HTR-8/SVneo (cell line): ENCODE data around the gene NEK9.
A peak's percentile ranks its signal among the peaks of the same experiment; 100 is the strongest.
"Not testable (repeated sequence)": the region's sequence is repeated elsewhere in the genome, so short reads cannot be mapped to it uniquely, and the experiment has no call there.

Experiments
- DNase-seq: peaks from one replicate; pipeline ENCODE4 v3.0.0; 2011; ENCODE audit warnings: low spot score, mixed read lengths; ENCODE audit not compliant: insufficient read length
- FAIRE-seq: peaks from 2 replicates; lab custom pipeline; 2011; peaks lifted over from hg19 to GRCh38; lab: Jason Lieb, UNC

Gene NEK9

DNA sequence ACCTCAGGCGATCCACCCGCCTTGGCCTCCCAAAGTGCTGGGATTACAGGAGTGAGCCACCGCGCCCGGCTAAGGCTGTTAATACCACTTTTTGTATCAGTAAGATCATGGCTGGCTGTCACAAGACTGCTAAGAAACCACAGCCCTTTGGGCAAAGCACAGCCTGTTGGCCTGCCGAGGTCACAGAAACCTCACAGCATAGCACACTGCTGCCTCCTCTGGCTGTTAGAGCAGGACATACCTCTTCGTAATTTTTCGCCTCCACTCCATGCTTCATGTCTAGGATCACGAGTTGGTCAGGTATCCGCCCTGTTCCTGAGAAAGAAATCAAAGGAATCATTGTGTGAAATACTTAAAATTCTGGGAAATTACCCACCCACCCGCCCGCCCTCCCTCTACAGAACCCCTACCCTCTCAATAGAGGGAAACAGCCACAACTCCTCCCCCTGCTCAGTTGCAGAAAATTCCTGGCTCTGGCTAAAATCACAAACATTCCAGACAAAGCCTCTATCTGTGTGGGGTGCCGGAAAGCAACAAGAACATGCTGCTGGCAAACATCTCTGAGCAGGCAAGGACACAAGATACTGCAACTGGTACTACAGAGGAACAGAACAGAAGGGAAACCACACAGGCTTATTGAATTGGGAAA is 20.7 kb upstream of the NEK9 start:
- FAIRE-seq = peak; percentile 92
- peak; percentile 56 for DNase-seq

DNA sequence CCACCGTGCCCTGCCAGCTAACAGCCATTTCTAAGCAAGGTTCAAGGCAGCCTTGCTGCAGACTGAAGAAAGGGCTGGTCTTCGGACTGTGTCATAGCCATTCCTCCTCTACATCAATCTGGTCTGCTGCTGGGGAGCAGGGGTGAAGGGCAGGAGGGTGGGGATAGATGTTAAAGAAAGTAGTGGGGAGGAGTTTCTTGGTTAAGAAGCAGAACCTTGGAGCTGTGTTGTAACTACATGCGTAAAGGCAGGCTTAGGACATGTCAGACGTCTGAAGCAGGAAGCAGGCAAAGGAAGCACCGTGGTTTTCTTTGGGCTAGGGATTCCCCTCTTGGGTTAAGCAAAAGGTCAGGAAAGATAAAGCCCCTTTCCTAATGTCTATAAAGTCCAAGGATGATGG is 18.1 kb upstream of the NEK9 start:
- FAIRE-seq (peak; percentile 48), DNase-seq (no peak)

DNA sequence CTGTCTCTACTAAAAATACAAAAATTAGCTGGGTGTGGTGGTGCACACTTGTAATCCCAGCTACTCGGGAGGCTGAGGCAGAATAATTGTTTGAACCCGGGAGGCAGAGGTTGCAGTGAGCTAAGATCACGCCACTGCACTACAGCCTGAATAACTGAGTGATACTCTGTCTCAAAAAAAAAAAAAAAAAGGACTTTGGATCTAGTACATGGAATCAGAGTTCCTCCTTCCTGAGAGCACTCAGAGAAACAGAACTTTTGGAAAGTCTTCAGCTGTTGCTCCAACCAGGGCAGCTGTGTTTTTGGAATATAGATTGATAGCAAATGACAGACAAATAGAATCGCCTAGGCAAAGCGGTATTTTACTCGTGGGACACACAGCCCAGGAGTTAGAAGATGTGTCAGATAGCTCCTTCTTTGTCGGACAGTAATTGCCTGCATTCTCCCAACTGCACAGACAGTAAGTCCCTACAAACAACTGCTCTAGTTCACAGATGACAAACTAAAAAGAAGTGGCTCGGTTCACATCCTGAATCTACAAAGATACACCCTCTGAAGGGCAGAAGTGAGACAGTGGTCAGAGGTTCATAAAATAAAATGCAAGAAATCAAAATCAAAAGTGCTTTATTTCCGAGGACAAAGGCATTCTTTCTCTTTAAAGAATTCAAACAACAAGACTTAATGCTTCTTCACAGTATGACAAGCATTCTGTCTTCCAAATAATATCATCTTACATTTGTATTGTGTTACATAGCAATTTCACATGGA is 17.1 kb upstream of the NEK9 start:
- no peak for DNase-seq
- FAIRE-seq = no peak

DNA sequence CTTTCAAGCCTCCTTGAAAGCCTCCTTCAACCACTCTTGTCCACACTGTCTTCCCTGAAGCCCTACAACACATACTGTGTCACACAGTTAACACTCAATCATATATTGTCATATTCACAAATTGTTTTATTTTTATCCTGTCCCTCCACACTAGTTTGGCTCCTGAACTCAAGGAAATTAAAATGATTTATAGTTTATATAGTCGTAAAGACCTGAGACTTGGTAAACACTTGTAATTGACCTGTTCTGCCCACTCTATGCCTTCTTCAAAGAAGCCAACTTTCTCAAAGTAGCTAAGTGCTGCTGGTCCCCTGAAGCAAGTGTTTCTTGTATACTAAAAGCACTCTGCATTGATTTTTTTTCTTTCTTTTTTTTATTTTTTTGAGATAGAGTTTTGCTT is 15.6 kb upstream of the NEK9 start:
- FAIRE-seq = peak; percentile 93

DNA sequence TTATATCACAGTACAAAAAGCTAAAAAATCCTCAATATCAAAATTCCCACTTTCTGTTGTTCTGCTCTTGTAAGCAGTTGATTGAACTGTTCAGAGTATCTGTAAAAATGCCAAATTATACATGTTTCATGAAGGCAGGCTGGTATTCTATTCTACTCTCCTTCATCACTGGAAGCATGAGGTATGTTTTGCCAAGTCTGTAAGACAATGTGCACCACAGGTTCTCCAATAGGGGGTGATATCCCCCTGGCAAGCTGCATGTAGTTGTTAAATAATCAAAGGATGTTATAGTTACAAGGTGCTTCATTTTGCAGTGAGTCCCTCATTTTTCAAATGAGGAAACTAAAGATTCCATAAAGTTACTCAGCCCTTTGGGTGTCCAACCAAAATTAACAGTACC is 15.1 kb upstream of the NEK9 start:
- no peak for FAIRE-seq

More for the DNA sequence above, 15.6 kb upstream of the NEK9 start:
- no peak for DNase-seq

DNA sequence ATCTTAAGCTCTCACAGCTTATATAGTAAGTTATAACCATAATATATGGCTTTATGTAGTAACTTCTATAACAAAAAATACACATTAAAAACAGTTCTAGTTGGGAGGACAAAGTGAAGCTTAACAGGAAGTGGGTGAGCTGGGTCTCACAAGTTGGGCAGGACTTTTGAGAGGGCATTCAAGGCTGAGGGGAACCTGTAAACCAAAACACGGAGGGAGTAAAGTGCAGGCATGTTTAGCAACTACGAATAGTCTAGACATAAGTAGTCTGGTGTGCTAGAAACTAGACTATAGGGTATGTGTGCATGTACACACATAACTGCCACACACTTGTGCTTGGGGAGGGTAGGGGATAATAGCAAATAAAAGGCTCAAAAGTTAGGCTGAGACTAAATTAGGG is 14.2 kb upstream of the NEK9 start:
- FAIRE-seq = peak; percentile 90

More for the DNA sequence above, 15.1 kb upstream of the NEK9 start:
- peak; percentile 74 for DNase-seq

DNA sequence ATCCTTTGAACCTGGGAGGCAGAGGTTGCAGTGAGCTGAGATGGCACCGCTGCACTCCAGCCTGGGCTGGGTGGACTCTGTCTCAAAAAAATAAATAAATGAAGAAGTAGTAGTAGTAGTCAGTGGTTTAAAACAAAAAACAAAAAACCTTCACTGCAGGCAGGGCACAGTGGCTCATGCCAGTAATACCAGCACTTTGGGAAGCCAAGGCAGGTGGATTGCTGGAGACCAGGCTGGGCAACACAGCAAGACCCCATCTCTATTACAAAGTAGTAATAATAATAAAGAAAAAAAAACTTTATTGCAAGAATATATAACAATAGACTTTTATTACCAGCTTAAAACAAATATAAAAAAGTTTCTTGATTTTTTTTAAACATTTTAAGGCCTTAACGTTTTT is 13.8 kb upstream of the NEK9 start:
- FAIRE-seq (no peak), DNase-seq (no peak)

More for the DNA sequence above, 14.2 kb upstream of the NEK9 start:
- no peak for DNase-seq

DNA sequence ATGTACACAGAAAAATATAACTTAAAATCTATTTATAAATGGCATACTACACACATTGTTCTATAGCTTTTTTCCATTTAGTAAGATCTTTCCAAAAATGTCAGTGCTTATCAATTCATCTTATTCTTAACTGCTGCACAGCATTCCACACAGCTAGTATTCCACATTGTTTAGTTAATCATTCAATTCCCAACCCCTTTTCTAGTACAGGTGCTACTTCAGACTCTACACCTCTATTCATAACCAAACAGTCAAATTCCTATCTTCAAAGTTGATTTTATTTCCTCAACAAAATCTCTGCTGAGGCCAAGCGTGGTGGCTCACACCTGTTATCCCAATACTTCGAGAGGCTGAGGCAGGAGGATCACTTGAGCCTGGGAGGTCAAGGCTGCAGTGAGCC is 12.3 kb upstream of the NEK9 start:
- FAIRE-seq = peak; percentile 77
- DNase-seq = no peak

DNA sequence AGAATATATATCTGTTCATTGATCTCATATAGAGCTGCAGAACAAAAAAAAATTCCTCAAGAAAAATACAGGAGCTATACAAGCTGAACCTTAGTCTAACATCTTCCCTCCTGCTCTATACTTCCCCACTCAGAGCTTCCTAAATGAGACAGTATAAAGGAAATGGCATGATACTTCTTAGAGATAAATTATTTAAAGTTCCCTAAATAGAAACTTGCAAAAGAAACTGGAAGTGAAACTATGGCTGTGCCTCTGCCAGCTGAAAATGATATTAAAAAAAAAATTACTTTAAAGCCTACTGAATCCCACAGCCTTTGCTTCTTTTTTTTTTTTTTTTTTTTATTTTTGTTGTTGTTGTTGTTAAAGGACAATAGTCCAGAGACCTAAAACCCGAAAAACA is 11.6 kb upstream of the NEK9 start:
- DNase-seq = no peak
- FAIRE-seq = no peak

DNA sequence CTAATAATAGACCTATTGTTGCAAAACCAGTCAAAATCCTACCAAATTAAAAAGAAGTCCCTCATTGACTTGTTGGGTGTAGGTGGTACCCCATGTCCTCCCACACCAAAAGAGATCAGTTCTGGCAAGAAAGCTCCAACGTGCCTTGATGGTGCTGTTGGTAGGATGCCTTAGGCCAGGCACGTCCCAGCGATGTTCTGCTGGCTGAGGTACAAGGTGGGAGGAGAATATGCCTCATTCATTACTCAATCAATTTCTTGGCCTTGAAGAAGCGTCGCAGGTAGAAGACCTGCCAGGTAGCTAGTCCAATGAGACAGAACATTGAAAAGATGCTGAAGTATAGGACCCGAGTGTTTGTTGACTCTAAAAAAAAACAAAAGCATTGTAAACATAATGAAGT is 7.8 kb upstream of the NEK9 start:
- FAIRE-seq = peak; percentile 89
- no peak for DNase-seq

DNA sequence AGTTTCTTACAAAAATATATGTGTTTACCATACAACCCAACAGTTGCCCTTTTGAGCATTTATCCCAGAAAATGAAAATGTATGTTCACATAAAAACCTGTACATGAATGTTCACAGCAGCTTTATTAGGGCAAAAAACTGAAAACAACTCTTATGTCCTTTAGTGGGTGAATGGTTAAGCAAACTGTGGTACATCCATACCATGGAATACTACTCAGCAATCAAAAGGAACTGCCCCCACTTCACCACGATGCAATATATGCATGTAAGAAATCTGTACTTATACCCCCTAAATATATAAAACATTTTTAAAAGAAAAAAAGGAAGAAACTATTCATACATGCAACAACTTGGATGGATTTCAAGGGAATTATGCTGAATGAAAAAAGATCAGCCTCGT is 6.7 kb upstream of the NEK9 start:
- peak; percentile 36 for FAIRE-seq

DNA sequence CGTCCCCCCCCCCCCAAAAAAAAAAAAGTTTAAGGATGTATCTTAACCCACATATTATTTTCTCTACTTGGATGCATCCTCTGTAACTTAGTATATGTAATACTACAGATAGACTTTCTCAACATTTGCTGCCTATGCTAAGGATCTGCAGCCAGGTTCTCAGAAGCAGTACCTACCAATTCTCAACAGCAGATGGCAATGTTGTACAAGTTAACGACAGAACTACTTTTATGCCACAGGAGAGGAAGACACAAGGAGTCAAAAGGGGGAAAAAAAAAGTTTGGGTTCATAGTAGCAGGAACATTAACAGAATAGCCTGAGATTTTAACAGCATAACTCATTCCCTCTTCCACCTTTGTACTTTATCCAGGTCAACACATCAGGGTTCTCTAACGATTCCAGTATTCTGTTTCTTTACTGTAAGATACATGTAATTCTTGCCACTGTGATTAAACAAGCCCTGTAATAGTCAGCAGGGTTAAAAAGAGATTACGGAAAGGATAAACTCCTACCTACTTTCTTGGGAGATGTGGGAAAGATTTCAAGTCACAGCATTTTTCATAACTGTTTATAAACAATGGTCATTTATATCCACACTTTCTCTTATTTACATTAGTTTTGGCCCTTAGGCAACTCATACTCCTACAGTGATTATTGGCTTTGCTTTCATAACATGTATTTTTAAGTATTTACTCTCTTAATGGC is 5.7 kb upstream of the NEK9 start:
- peak; percentile 75 for DNase-seq
- peak; percentile 97 for FAIRE-seq

More for the DNA sequence above, 6.7 kb upstream of the NEK9 start:
- no peak for DNase-seq

DNA sequence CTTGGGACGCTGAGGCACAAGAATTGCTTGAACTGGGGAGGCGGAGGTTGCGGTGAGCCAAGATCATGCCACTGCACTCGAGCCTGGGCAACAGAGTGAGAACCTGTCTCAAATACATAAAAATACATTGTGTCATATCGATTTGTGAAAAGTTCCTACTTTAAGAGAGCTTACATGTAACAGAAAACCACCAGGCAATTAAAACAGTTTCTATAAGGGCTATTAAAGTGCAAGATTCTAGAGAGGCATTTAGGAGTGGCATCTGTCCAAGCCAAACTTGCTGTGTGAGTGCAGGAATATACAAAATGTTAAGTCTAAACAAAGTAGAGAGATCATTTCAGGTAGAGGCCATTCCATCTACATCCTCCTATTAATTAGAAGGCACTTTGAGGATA is 1.7 kb upstream of the NEK9 start:
- FAIRE-seq = no peak
- DNase-seq = no peak

DNA sequence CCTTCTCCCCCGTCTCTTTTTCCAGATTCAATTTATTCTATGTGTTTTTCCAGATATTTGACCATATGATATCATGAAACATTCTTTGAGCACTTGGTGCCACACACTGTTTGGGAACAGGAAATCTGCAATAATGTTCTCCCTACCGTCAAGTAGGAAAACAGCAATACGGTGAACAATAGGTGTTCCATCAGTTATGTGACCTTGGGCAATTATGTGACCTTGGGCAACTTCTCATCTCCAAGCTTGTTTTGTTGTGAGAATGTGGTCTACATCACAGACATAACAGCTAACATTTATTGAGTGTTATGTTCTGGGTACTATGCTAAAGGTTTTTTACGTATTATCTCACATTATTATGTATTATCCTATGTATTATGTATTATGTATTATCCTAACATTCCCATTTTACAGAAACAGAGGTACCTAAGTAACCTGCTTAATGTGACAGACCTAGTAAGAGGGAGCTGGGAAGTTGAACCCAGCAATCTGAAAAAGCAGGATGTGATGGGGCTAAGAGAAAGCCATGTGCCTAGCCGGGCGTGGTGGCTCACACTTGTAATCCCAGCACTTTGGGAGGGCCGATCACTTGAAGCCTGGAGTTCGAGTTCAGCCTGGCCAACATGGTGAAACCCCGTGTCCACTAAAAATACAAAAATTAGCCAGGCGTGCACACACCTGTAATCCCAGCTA is 1.2 kb upstream of the NEK9 start:
- DNase-seq = no peak
- peak; percentile 49 for FAIRE-seq

DNA sequence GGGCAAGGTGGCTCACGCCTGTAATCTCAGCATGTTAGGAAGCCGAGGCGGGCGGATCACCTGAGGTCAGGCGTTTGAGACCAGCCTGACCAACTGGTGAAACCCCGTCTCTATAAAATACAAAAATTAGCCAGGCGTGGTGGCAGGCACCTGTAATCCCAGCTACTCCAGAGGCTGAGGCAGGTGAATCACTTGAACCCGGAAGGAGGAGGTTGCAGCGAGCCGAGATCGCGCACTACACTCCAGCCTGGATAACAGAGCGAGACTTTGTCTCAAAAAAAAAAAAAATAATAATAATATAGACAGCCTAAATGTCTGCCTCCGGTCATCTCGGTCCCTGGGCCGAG is 599 bp upstream of the NEK9 start:
- FAIRE-seq, DNase-seq: not testable (repeated sequence)

DNA sequence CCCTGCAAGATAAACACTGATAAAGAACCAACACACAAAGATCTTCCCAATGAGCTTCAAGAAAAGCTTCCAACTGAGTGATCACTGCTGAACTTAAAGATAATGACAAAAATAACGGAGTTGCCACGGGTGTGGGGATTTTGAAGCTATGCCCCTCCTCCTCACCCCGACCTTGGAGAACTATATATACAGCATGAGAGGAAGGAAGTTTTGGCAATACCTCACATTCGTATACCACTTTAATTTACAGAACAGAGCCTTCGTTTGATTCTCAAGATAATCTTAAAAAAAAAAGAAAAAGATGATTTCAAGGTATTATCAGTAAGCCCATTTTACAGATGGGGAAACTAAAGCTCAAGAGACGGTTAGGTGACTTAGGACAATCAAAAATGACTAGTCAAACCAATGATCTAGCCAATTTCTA is 715 bp downstream of the NEK9 start:
- DNase-seq = no peak
- FAIRE-seq = peak; percentile 9

DNA sequence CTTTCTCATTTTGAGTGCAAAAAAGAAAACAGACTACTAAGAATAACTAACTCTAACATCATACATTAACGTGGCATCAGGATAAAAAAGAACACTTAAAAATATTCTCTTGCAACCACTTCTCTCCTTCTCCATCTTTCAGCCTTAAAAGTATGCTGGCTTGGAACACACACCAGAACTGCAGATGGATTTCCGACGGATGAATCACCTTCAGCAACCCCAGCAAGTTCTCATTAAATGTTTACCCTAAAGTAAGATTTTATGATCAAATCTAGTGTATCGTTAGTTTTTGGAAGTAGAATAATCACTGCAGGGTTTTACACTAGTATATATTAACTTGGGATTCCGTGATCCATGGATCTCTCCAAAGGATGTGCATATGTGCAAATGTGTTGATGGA is 1.2 kb downstream of the NEK9 start:
- DNase-seq (peak; percentile 52), FAIRE-seq (no peak)

DNA sequence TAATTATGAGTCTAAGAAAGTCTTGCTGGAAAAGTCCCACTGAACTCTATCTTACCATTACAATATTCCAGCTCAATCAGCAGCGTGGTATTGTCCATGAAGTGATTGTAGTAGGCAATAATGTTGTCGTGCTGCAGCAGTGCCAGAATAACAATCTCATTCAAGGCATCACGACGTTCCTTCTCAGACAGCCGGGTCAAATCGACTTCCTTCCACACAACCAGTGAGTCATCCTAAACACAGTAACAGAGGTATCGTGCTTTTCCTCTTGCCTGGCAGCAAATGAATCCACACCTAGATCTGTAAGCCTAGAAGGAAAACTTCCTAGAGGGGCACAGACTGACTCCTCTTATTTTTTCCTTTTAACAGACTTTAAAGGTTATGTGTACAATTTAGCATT is 2.9 kb downstream of the NEK9 start:
- FAIRE-seq (peak; percentile 99), DNase-seq (peak; percentile 93)

DNA sequence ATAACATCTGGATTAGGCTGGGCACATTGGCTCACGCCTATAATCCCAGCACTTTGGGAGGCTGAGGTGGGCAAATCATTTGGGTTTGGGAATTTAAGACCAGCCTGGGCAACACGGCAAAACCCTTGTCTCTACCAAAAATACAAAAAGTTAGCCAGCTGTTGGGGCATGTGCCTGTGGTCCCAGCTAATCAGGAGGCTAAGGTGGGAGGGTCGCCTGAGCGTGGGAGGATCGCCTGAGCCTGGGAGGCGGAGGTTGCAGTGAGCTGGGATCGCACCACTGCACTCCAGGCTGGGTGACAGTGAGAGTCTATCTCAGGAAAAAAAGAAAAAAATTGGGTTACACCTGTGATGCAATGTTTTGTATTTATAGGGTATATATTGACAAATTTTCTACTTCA is 5.3 kb downstream of the NEK9 start:
- no peak for FAIRE-seq

DNA sequence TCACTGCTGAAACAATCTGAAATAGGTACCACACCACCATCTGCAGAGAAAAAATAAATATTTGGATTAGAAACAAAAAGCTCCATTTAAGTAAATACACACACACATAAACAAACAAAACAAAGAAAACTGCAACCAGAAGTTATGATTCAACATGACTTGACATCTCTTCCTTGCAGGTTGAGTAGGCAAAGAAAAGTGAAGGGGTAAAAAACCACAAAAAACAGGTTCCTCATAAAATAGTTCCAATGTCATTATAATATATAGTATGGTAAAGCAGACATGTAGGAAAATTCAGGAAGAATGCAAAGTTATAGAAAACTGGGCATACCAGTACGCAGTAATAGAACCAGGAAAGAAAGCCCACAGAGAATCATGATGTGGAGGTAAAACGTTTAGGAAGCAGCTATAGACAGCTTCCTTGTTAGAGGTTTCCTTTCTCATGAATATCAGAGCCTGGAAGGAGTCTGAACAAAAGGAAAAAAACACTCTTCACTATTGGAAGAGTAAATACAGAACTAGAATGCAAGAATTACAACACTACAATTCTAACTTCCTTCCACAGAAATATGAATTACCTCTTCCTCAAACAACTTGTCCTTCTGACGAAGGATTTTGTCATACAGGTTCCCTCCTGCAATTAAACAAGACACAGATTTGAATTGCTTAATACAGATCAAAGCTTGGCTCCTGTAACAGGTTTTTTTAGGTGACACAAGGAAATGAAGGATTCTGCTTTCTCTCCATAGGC is 6.1 kb downstream of the NEK9 start:
- DNase-seq (no peak), FAIRE-seq (peak; percentile 13)

More for the DNA sequence above, 5.3 kb downstream of the NEK9 start:
- no peak for DNase-seq
